HEK293T (cell line): ENCODE results near the gene MBOAT2.

Source experiments
- BHLHE40 ChIP-seq: fragments of 450-650 bp; IDR thresholded peaks from 2 replicates; pipeline ENCODE4 v1.6.1; 2016; ENCODE audit warnings: mild to moderate bottlenecking, moderate library complexity, borderline replicate concordance
- SP1 ChIP-seq: fragments of 450-650 bp; IDR thresholded peaks from 2 replicates; pipeline ENCODE4 v1.6.1; 2017

DNA sequence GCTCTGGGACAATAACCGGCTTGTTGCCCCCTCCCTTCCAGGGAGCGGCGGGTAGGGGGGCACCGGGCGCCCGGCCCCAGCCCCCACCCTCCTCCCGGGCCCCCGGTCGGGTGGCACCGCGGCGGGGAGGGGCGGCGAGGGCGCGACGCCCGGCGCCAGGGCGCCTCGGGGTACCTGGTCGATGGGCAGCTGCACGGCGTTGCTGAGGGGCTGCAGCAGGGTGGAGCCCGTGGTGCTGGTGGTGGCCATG, 193 bp downstream of the MBOAT2 start:
- TF ChIP-seq SP1 (no peak), BHLHE40 (no peak)
